K562 (cell line): Measurements from ENCODE around the gene ELK4. TPM values are rescaled to one million over a fixed set of nuclear protein-coding genes. Genes with fewer than 3 reads are reported as not detected.

Source experiments
- CC2D1A ChIP-seq: fragments of 450-650 bp; IDR thresholded peaks from 2 replicates; pipeline ENCODE4 v1.6.1; 2017; ENCODE audit warnings: mild to moderate bottlenecking
- FOXM1 ChIP-seq, 2 experiments: fragments of 450-650 bp in 1 of 2; sonication (generic) in 1 of 2; formaldehyde crosslinking in 1 of 2; IDR thresholded peaks; 2 replicates each; pipeline versions ENCODE4 v1.6.1 to v1.9.0; 2017 to 2022; ENCODE audit warnings: low read depth in 2 of 2, mild to moderate bottlenecking in 2 of 2, missing genetic modification reagents in 1 of 2, moderate library complexity in 1 of 2
- SIN3A ChIP-seq, 2 experiments: fragments of 150-350 bp in 1 of 2; IDR thresholded peaks; 2 replicates each; pipeline ENCODE4 v1.6.1; 2011 to 2016; ENCODE audit warnings: borderline replicate concordance in 2 of 2, low read depth in 2 of 2, low read length in 2 of 2, mild to moderate bottlenecking in 2 of 2, moderate library complexity in 2 of 2; ENCODE audit not compliant: control insufficient read depth in 1 of 2
- SMAD4 ChIP-seq: fragments of 250-450 bp; sonication (Bioruptor Pico); conservative IDR thresholded peaks from 2 replicates; pipeline ENCODE4 v1.8.0; 2021; ENCODE audit warnings: inconsistent platforms, mild to moderate bottlenecking, moderate library complexity
- SRSF3 ChIP-seq: fragments of 200-400 bp; formaldehyde crosslinking; IDR thresholded peaks from 2 replicates; pipeline ENCODE4 v1.6.1; 2016; ENCODE audit warnings: mild to moderate bottlenecking, low read length, moderate library complexity; ENCODE audit not compliant: insufficient read depth
- ZBED1 ChIP-seq: IDR thresholded peaks from 2 replicates; pipeline ENCODE4 v1.6.1; 2014
- ZNF431 ChIP-seq: sonication (generic); formaldehyde crosslinking; IDR thresholded peaks from 2 replicates; pipeline ENCODE4 v1.8.0; 2022; ENCODE audit warnings: mild to moderate bottlenecking, missing genetic modification reagents
- ZNF584 ChIP-seq: fragments of 200-800 bp; sonication (Bioruptor generic); IDR thresholded peaks from 2 replicates; pipeline ENCODE4 v1.6.1; 2016; ENCODE audit warnings: low read depth, mild to moderate bottlenecking, missing genetic modification characterization, missing compliant biosample characterization
- polyA plus RNA-seq, 8 experiments: library from polyadenylated mRNA; depleted of rRNA in 4 of 8; stranded (reverse) in 5 of 8; unstranded in 3 of 8; fragments of >200 nt; fragmentation: Nextera tagmentation in 2 of 8; fragmentation: Illumina TruSeq in 1 of 8; extraction: Ambion mirVana in 2 of 8; extraction: Trizol in 1 of 8; gene quantifications; 2 replicates each; pipeline versions ENCODE4 v1.2.1 to v1.2.3, GENCODE V29; 2011 to 2014; ENCODE audit warnings: inconsistent platforms in 1 of 8, missing spikeins in 1 of 8
- total RNA-seq, 7 experiments: library from RNA; depleted of rRNA in 6 of 7; stranded (reverse); fragments of >200 nt in 6 of 7; fragmentation: Illumina TruSeq in 2 of 7; extraction: Trizol in 2 of 7; gene quantifications; 2 replicates each; pipeline versions ENCODE4 v1.2.1 to v1.2.3, GENCODE V29; 2011 to 2021; ENCODE audit warnings: low replicate concordance in 1 of 7
- TF ChIP-seq, protein P1 (sequence below): fragments of 250-450 bp; sonication (Bioruptor Pico); IDR thresholded peaks from 2 replicates; pipeline ENCODE4 v1.4.0; 2020
- TF ChIP-seq, protein P2 (sequence below): sonication (generic); formaldehyde crosslinking; IDR thresholded peaks from 2 replicates; pipeline ENCODE4 v1.8.0; 2022; ENCODE audit warnings: mild to moderate bottlenecking, missing genetic modification reagents
- TF ChIP-seq, protein P3 (sequence below): sonication (generic); formaldehyde crosslinking; IDR thresholded peaks from 2 replicates; pipeline ENCODE4 v1.8.0; 2022; ENCODE audit warnings: missing genetic modification reagents, mild to moderate bottlenecking, moderate library complexity, borderline replicate concordance
- TF ChIP-seq, protein P4 (sequence below): fragments of 450-650 bp; formaldehyde crosslinking; IDR thresholded peaks from 2 replicates; pipeline ENCODE4 v1.4.0; 2020; ENCODE audit warnings: mild to moderate bottlenecking, moderate library complexity
- TF ChIP-seq, protein P5 (sequence below): fragments of 450-650 bp; IDR thresholded peaks from 2 replicates; pipeline ENCODE4 v1.6.1; 2014; ENCODE audit warnings: low read depth, mild to moderate bottlenecking, moderate library complexity, borderline replicate concordance

Gene ELK4
- total and polyA plus RNA-seq, 9 of the 15 experiments (the other 6 are each of a cell fraction or from before 2014, with no cell fraction given): 2.0 to 21.7 (median 9.2) TPM

DNA sequence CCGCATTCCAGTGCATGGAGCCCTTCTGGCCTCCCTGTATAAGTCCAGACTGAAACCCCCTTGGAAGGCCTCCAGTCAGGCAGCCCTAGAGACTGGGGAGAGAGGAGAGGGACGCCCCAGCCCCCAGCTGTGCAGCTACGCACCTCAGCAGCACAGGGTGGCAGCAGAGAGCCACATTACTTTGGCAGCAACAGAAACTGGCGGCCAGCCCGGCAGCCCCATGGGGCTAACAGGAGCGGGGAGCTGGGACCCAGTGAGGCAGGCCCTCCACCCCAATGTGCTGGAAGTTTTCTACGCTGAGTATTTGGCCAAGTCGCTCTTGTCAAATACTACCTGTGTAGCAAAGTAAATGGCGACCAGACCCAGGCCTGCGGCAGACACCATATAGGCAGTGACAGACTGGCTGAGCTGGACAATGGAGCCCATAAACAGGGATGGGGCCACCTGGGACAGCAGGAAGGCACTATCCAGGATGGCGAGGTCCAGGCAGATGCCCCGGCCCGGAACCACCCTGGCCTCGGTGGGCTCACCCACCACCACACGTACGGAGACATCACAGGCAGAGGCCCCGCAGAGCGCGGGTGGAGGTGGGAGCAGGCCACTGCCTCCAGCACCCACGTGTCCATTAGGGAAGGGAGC is 27.3 kb upstream of the ELK4 start (continued):
- TF ChIP-seq, protein P1, sequence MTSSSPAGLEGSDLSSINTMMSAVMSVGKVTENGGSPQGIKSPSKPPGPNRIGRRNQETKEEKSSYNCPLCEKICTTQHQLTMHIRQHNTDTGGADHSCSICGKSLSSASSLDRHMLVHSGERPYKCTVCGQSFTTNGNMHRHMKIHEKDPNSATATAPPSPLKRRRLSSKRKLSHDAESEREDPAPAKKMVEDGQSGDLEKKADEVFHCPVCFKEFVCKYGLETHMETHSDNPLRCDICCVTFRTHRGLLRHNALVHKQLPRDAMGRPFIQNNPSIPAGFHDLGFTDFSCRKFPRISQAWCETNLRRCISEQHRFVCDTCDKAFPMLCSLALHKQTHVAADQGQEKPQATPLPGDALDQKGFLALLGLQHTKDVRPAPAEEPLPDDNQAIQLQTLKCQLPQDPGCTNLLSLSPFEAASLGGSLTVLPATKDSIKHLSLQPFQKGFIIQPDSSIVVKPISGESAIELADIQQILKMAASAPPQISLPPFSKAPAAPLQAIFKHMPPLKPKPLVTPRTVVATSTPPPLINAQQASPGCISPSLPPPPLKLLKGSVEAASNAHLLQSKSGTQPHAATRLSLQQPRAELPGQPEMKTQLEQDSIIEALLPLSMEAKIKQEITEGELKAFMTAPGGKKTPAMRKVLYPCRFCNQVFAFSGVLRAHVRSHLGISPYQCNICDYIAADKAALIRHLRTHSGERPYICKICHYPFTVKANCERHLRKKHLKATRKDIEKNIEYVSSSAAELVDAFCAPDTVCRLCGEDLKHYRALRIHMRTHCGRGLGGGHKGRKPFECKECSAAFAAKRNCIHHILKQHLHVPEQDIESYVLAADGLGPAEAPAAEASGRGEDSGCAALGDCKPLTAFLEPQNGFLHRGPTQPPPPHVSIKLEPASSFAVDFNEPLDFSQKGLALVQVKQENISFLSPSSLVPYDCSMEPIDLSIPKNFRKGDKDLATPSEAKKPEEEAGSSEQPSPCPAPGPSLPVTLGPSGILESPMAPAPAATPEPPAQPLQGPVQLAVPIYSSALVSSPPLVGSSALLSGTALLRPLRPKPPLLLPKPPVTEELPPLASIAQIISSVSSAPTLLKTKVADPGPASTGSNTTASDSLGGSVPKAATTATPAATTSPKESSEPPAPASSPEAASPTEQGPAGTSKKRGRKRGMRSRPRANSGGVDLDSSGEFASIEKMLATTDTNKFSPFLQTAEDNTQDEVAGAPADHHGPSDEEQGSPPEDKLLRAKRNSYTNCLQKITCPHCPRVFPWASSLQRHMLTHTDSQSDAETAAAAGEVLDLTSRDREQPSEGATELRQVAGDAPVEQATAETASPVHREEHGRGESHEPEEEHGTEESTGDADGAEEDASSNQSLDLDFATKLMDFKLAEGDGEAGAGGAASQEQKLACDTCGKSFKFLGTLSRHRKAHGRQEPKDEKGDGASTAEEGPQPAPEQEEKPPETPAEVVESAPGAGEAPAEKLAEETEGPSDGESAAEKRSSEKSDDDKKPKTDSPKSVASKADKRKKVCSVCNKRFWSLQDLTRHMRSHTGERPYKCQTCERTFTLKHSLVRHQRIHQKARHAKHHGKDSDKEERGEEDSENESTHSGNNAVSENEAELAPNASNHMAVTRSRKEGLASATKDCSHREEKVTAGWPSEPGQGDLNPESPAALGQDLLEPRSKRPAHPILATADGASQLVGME (CRISPR knock-in tag): peak; percentile 78; the same call in 1 of the 2 replicates
- TF ChIP-seq ZNF431 (CRISPR knock-in tag) (0 out of 2 replicates have a peak, but pooled peaks have one; percentile 67), FOXM1 (IDR thresholded peaks at IDR 0.05; ENCODE audit: low read depth) (no peak), FOXM1 (CRISPR knock-in tag; IDR thresholded peaks at IDR 0.05; ENCODE audit: low read depth) (no peak), CC2D1A (peak; percentile 84), SIN3A (IDR thresholded peaks at IDR 0.05; ENCODE audit: borderline replicate concordance in 2 of 2, control insufficient read depth in 1 of 2, low read depth in 2 of 2, low read length in 2 of 2) (no peak), ZNF584 (no peak), ZBED1 (no peak; the same call in 1 of the 2 replicates), SRSF3 (no peak), SMAD4 (no peak)
- TF ChIP-seq, protein P2, sequence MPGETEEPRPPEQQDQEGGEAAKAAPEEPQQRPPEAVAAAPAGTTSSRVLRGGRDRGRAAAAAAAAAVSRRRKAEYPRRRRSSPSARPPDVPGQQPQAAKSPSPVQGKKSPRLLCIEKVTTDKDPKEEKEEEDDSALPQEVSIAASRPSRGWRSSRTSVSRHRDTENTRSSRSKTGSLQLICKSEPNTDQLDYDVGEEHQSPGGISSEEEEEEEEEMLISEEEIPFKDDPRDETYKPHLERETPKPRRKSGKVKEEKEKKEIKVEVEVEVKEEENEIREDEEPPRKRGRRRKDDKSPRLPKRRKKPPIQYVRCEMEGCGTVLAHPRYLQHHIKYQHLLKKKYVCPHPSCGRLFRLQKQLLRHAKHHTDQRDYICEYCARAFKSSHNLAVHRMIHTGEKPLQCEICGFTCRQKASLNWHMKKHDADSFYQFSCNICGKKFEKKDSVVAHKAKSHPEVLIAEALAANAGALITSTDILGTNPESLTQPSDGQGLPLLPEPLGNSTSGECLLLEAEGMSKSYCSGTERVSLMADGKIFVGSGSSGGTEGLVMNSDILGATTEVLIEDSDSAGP (CRISPR knock-in tag): no peak
- TF ChIP-seq, protein P3, sequence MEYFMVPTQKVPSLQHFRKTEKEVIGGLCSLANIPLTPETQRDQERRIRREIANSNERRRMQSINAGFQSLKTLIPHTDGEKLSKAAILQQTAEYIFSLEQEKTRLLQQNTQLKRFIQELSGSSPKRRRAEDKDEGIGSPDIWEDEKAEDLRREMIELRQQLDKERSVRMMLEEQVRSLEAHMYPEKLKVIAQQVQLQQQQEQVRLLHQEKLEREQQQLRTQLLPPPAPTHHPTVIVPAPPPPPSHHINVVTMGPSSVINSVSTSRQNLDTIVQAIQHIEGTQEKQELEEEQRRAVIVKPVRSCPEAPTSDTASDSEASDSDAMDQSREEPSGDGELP (CRISPR knock-in tag): peak; percentile 93
- TF ChIP-seq, protein P4, sequence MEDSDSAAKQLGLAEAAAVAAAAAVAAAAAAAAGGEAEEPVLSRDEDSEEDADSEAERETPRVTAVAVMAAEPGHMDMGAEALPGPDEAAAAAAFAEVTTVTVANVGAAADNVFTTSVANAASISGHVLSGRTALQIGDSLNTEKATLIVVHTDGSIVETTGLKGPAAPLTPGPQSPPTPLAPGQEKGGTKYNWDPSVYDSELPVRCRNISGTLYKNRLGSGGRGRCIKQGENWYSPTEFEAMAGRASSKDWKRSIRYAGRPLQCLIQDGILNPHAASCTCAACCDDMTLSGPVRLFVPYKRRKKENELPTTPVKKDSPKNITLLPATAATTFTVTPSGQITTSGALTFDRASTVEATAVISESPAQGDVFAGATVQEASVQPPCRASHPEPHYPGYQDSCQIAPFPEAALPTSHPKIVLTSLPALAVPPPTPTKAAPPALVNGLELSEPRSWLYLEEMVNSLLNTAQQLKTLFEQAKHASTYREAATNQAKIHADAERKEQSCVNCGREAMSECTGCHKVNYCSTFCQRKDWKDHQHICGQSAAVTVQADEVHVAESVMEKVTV (CRISPR knock-in tag): peak; percentile 92
- TF ChIP-seq, protein P5, sequence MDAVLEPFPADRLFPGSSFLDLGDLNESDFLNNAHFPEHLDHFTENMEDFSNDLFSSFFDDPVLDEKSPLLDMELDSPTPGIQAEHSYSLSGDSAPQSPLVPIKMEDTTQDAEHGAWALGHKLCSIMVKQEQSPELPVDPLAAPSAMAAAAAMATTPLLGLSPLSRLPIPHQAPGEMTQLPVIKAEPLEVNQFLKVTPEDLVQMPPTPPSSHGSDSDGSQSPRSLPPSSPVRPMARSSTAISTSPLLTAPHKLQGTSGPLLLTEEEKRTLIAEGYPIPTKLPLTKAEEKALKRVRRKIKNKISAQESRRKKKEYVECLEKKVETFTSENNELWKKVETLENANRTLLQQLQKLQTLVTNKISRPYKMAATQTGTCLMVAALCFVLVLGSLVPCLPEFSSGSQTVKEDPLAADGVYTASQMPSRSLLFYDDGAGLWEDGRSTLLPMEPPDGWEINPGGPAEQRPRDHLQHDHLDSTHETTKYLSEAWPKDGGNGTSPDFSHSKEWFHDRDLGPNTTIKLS: no peak
